Inflammatory macrophage (primary cell): ENCODE data around the gene JMJD6.

ENCODE experiments used
- DNase-seq, 2 donors: peaks; one replicate each; pipeline ENCODE4 v3.0.0-alpha.2; 2020 to 2022

The JMJD6 gene

DNA sequence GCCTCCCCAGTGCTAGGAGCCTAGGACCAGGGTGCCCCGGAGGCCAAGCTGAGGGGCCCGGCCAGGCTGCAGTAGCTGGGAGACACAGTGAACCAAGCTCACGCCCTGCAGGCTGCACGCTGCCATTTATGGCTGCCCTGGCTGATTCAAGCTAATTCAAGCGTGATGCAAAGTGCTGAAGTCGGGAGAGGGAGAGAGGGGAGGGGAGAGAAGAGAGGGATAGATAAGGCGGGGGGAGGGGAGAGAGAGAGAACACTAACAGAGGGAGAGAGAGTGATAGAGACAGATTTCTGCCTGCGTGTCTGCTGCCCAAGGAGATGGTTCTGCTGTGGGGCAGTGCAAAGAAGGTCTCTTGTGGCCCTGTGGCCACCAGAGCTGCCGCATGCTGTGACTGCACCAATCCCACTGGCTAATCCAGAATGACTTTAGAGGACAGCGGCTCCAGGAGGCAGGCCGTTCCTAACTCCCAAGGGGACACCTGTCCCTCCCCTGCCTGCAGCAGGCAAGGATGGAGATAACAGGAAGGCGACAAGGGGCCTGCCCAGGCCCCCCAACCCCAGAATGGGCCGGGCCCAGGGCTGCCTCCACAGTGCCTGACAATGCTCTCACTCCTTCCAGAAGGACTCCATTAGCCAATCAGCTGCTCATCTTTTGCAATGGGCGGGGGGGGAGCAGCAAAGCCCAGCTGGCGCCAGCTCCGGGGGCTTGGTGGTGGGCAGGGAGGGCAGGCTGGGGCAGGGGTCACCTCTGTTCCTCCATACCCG lies 28.5 kb downstream of the JMJD6 start:
- DNase-seq = no peak

- no peak for DNase-seq
Observed at GRCh38 chr17:76696763-76697701, 29.4 kb downstream of the JMJD6 start.

DNA sequence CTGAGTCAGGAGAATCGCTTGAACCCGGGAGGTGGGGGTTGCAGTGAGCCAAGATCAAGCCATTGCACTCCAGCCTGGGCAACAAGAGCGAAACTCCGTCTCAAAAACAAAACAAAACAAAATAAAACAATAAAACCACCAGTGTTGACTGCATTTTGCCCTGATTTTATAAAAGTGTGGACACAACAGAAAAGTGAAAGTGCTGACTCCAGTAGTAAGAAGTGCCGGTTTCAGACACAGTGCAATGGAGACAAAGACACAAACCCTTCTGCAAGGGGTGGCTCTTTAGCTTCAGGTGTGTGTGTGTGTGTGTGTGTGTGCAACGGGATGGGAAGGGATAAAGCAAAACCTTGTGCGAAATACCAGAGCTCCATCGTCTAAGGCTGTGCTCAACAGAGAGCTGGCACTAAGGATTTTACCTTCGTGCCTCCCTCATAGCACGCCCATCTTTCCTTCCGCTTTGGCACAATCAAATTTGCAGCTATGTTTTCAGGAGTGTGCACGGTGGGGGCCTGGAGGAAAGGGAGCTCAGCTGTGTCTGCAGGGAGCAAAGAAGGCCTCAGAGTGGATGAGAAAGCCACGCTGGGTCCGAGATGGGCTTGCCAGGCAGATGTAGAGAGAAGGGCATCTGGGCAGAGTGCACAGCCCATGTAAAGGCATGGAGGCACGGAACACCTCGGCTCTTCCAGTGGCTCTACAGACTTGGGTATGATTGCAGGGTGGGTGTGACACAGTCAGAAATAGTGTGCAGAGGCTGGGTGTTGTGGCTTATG lies 31.2 kb downstream of the JMJD6 start:
- DNase-seq = no peak

- DNase-seq = no peak
Observed at GRCh38 chr17:76691379-76692191, 34.8 kb downstream of the JMJD6 start.

DNA sequence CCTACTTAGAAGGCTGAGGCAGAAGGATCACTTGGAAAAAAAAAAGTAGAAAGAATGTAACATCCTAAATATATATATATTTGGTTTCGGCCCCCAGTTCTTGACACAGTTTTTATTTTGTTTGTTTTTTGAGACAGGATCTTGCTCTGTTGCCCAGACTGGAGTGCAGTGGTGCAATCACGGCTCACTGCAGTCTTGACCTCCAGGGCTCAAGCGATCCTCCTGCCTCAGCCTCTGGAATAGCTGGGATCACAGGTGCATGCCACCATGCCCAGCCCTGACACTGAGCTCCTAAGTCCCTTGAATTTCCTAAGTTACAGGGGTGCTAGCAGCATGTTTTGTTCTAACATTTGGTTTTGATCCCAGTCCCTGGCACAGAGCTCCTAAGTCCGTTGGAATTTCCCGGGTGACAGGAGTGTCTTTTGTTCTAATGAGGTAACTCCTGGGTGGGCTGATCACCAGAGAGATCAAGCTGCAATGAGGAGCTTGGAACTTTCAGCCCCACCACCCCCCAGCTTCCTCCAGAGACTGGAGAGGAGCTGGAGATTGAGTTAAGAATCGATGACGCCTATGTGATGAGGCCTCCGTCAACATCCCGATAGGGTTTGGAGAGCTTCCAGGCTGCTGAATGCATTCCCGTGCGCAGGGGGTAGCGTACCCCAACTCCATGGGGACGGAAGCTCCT lies 35.7 kb downstream of the JMJD6 start:
- DNase-seq = no peak

- DNase-seq = no peak
Observed at GRCh38 chr17:76689859-76690258, 36.5 kb downstream of the JMJD6 start.

GRCh38 chr17:76688165-76688622 lies 38.2 kb downstream of the JMJD6 start:
- DNase-seq = no peak

- DNase-seq = no peak
Observed at GRCh38 chr17:76687298-76688164, 38.9 kb downstream of the JMJD6 start.

DNA sequence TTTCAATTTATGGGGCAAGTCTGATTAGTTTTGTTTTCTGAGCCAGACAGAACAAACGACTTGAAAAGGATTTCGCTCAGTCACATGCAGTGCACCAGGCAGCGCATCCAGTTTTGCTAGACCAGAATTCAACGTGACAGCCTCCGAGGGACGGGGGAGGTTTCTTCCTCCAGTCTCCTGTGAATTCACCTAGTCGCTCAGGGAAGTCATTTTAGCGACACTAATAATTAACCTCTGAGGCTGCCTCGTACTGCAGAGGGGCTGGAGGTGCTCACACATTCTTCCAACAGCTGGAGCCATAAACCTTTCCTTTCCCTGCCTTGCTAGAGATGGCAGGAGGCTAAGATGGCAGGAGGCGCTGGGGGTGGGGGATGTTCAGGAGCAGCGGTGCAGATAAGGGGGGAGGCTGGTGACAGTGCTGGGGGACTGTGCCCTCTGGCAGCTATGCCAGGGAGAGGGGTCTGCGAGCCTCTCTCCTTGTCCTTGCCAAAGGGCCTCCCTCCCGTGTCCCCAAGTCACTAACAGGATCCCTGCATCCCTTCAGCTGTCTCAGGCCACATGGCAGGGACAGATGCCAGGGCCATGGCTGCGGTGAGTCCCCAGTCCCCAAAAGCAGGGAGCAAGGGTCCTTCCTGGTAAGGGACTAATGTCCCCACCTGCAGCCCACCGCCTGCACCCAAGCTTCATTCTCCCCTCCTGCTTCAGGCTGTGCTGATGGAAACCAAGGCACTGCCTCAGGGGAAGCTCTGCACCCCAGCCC lies 39.7 kb downstream of the JMJD6 start:
- no peak for DNase-seq

- DNase-seq = no peak
Observed at GRCh38 chr17:76685846-76686245, 40.6 kb downstream of the JMJD6 start.

- no peak for DNase-seq
Observed at GRCh38 chr17:76685366-76685765, 41.0 kb downstream of the JMJD6 start.

DNA sequence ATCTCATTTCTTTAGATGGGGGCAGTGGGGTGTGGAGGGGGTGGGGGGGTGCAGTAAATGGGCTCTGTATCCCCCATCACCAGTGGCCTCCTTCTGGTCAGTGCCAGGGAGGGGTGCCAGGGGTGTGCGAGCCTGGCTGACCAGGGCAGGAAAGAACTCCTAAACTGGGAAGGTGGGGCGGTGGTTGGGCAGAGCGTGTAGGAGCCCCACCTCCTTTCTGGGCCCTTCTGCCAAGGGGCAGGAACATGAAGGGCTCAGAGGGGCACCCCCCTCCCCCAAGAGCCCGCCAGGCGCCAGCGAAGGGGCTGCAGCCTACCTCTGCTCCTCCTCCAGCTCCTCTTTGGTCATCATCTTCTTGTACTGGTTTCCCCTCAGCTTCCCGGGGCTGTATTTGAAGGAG lies 41.6 kb downstream of the JMJD6 start:
- DNase-seq = no peak

DNA sequence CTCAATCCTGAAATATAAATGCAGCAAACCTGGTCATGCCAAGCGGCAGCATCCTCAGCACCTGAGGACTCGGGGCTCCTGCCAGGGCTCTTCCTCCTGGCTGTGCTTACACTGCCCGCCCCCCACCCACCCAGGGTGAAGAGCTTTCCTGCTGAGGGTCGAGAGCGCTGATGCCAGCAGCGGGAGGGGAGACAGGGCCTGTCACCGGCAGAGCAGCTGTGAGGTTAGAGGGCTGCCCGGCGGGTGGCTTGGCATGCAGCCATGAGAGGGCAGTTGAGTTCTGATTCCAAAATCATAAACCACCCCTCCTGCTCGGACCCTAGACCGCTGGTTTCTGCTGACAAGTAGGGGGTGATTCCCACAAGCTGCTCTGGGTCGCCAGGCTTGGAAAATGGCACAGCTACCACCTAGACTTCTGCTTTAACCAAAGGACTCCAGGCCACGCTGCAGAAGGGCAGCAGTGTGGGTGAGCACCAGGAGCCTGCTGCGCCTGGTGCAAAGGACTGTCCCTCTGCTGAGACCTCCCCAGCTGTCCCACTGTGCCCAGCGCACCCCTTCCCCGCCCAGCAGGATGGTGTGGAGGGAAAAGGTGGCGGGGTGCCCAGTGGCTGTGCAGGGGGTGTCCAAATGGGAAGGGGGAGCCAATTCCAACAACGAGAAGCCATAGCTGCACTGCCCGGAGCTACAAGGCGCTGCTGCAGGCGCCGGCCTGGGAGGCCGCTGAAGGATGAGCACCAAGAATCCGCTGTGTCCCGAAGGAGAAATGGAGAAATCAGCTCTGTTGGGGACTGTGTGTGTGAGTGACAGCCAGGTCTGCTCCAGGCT lies 42.3 kb downstream of the JMJD6 start:
- DNase-seq = no peak

DNA sequence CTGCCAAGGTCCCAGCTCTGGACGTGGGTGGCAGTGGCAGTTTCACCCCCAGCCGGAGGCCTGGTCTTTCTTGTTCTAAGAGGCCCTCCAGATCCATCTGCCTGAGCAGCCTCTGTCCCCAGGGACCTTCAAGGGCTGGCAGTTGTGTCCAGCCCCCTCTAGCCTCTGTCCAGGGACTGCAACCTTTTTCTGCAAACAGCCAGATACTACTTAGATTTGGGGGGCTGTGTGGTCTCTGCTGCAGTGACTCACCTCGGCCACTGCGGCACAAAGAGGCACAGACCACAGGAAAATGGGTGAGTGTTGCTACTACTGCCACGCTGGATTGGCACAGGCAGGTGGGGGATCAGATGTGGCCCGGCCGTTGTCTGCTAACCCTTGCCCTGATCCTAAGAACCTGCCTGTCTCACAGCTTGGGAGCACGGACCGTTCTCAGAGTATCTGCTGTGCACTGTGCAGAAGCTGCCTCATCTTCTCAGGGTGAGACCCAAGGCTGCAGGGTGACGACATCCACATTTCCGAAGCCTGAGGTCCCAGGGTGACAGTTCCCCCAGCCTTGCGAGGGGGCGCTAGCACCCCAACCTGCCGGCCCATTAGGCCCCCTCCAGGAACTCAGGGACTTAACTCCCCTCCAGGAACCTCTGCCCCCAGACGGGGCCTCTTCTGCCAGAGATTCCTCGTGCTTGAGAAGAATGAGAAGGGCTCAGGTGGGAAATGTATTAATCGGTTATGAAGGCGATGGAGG lies 43.2 kb downstream of the JMJD6 start:
- DNase-seq = no peak

GRCh38 chr17:76682296-76682695 lies 44.1 kb downstream of the JMJD6 start:
- no peak for DNase-seq

DNA sequence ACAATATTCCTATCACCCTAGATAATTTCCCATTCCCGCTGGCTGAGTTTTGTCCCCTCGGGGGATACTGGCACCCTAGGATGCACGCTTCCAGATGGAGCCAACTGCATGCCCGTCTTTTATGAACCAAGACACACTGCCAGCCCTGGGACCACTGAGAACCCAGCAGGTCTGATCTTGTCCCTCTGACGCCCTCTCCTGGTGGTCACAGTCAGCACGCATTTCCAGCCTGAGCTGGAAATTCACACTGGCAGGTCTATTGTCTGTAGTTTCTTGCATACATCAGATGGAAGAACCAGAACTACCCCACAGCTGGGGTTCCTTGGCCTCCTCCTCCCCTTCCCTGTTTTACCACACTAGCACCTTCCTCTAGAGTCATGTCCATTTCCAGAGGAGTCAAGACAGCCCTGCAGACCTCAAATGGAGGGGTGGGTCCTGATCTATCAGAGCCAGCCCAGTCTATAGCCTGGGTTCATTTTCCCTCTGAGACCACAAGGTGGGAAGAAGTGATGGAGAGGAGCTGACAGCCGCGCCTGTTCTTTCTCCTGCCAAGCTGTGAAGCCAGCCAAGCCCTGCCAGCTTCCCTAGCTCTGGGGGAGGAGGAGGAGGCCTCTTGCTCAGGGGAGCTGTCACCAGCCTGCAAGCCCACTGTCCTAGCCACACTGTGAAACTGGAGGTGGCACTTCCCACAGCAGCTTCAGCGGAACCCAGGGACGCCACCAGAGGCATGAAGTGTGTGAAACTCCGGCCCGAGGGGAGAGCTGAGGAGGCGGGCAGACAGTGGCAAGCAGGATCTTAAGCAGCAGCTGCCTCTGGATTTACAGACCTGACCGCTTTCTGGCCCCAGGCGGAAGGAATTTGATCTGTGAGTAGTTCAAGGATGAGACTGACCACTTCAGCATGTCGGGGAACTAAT lies 44.9 kb downstream of the JMJD6 start:
- peak; percentile 45 to 63 for DNase-seq

- peak; percentile 17 to 41 for DNase-seq
Observed at GRCh38 chr17:76679239-76679638, 47.2 kb downstream of the JMJD6 start.
